HG03354 (cell line): ENCODE measurements around the gene DSCAM.

ENCODE experiments used
- ATAC-seq: cut with Tn5 transposase; IDR thresholded peaks from one replicate; pipeline ENCODE4 v1.9.1; 2021; ENCODE audit warnings: mild to moderate bottlenecking; ENCODE audit not compliant: unreplicated experiment, poor library complexity, severe bottlenecking

DSCAM gene

DNA sequence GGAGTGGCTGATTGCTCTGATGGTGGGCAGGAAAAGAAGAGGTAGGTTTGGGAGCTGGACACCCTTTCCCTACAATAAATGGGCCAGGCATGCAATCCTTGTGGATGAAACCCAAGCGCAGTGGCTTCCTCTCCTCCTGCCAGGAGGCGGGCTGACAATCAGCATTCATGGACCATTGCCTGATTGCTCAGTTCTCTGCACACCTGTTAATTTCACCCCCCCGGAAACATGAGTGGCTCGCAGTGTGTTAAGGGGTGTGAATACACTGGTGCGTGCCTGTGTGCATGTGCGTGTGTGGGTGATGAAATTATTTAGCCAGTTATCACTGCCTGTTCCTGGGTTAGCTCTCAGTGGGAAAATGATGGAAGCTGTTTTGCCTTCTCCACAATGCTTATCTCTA lies 669.0 kb downstream of the DSCAM start:
- ATAC-seq = no peak

DNA sequence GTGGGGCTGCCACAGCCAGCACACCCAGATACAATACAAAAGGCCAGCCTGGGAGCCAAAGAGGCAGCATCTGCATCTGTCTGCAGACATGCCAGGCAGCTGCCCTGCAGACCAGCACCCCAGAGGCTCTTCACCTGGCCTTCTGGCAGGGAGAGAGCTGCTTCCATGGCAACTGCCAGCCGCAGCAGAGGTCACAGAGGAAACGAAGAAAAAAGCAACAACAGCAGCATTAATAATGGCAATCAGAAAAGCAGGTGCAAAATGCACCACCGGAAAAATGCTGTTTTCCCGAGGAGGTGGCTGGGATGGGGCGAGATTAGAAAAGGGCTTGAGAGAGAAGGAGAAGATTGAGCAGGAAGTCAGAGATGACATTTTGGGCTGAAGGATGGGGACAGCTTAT lies 670.2 kb downstream of the DSCAM start:
- ATAC-seq = no peak

DNA sequence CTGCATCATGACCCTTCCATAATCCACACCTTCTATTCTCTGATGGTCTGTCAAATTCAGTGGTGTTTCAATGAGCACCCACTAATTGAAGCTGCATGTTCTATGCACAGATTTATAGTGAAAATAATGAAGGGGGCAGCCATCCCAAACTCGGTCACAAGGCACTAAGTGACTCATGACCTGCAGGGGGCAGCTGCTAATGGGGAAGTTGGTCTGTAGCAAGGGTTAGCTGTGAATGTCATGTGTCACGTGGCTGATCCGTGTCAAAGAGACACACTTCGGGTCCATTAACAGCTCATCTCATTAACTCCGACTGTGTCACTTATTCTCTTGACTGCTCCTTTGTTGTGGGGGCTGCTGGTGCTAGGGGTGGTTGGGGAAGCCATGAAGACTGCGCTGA lies 673.1 kb downstream of the DSCAM start:
- no peak for ATAC-seq

DNA sequence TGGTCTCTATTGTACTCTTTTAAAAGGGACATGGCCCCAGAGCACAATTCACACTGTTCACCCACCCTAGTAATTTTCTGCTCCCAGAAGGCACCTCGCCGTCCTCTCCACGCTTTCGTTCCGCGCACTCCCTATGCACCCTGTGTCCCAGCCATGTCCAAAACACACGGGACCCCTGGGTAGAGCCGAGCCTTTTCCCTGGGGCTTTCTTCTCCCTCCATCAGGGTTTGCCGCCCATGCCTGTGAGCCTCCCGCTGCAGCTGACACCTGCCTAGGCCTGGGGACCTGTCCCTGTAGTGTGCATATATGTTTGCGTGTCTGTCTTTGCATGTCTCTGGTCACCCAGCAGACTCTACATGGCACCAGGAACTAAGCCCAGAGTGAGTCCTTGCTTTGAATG lies 677.0 kb downstream of the DSCAM start:
- no peak for ATAC-seq

DNA sequence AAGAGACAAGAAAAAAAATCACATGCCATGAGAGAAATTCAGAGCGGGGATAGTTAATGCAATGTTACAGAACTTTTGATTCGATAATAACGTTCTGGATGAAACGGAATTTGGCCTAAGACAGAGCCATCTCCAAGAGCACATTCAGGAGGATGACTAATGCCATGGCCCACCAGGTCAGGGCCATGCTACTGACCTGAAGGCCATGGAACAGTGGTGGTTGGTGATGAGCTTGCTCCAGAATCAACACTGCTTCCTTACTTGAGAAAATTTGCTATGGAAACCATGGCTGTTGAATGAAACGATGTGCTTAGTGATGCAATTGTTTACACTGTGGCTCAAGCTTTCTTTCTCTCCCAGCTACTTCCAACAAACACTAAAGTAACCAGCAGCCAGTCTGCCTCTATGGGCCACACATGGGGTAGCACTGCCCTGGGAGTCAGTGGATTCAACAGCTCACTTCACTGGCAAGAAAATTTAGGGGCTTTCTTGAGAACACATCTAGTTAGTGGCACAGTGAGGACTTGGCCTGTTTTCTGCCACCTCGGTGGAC lies 680.6 kb downstream of the DSCAM start:
- ATAC-seq = no peak

DNA sequence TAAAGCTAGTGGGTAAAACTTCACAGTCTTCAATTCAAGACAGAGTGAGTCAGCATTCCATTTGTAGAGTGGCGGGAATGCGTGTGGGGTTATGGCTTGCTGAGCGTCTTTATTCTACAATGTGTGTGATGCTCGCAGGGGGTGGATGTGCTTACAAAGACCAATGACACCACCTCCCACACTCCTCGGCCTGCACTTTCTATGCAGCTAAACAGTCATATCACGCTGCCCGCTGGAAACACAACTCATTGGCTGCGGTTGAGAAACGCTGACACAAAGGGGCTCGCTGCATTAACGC lies 681.2 kb downstream of the DSCAM start:
- no peak for ATAC-seq

DNA sequence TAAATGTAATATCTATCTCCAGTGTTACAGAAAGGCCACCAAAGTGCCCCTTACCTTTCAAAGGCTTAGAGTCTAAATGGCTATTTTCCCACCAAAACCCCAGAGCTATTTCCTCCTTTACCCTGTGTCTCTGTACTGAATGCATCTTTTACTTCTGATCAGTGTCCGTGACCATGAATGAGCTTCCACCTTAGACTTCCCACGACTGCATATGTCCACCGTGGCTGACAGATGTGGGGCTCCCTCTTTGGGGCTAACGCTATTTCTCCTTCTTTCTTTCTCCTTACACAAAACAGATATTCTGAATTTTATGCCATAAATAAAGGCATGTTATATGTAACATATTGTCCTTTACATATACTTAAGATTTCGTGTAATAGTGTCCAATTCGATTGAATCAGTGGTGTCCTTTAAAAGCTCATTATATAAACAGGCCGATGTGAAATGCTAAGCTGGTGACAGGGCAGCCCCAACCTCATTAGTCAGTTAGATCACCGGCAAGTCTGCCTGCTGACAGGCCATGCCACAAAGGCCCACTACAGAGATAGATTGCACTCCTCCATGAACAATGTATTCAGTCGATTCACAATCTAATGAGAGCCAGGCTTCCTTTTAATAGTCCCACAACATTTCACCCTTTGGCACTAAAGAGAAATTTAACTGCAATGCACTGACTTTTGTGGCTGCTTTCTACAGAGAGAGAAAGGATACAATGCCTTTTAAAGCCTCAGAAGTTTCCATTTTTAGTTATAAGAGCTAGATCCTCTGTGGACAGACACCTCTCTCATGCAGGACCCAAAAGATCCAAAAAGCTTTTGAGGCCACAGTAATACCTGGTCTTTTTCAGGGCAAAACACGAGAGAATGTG lies 681.8 kb downstream of the DSCAM start:
- no peak for ATAC-seq

DNA sequence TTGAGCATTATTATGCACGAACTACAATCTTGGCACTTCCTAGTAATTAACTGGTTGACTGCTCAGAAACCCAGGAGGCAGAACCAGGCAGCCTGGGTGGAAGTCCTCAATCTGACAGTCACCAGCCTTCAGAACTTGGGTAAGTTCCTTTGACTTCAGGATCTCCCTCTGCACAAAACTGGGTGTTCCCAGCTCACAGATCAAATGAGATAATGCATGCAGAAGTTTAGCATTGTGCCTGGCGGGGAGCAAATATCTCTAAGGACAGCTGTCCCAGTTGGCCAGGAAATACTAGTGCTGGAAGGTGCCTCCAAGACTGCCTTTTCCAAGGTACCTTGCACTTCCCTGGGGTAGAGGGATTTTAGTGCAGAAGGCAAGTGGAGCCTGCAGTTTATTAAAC lies 684.9 kb downstream of the DSCAM start:
- no peak for ATAC-seq

DNA sequence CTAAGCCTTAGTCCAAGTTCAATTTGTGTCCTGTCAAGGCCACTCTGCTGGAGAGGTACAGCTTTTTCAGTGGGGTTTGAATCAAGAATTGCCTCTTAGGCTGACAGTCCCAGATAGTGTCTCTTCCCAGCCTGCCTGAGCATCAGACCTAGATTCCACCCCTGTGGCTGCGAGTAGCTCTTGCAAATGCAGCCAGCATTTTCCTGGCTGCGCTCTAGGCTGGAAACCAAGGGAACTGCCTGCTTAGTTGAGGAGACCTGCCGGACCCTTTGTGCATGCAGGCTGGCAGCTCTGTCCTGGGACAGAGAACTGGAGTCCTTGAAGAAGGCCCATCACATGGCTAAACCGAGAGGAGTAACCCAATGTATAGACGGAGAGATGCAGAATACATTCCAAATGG lies 686.0 kb downstream of the DSCAM start:
- no peak for ATAC-seq

DNA sequence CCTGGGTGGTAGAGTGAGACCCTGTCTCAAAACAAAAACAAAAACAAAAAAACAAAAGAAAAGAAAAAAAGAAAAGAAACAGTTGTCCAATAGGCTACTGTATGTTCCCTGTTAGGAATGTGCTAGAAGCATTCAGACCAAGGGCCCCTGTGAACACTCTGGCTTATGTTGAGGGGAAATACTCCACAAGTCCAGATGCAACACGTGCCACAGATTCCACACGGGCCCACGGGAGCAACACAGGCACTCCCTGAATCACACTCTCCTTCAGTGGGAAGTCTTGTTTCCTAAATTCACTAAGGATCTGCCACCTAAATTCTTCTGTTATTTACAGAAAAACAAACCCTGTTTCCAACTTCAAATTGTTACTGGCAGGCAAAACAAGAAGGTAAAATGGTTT lies 688.6 kb downstream of the DSCAM start:
- ATAC-seq = no peak

DNA sequence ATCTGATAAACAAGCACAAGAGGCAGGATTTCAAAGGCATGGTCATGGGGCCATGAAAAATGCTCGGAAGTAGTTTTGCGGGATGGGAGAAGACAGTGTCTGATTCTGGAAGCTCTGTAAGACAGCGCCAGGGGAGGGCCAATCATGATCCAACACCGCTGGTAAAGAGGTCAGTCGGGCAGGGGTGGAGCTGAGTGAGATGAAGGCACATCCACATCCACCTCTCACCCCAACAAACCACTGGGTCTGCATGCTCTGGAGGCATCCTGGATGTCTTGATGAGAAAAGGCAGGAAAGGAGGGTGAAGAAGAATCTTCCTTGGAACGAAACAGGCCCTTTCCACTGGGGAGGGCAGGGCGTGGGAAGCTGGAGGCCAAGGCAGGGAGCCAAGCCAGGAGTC lies 691.4 kb downstream of the DSCAM start:
- no peak for ATAC-seq

DNA sequence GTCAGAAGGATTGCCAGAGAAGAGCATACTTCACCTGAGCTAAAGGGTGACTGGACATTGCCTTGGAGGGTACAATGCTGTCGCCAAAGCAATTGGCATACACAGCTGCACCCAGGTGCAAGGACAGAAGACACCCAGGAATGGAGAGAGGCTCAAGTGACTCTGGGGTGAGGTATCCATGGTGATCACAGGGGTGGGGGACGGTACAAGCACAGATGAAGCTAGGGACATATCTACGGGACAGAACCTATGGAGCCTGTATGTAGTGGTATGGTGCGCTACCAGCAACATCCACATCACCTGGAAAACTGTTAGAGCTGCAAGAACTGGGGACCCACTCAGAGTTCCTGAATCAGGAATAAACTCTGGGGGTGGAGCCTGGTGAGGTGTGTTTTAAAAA lies 693.6 kb downstream of the DSCAM start:
- no peak for ATAC-seq

DNA sequence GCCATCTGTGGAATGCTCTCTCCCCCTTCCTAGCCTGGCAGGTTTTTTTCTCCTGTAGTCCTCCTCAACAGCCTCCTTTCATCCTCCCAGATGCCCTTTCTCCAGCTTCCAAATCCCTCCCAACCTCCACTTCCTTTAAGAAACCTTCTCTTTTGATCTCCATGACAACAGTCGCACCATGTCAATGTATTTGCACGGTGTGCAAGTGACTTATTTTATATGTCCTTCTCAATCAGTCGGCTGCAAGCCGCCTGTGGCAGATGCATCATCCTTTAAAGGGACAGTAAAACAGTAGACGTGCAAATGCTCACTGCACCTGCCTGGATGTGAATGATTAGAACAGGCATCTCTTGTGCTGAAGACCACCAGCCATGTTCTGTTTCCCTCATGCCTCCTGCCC lies 694.5 kb downstream of the DSCAM start:
- ATAC-seq = no peak

DNA sequence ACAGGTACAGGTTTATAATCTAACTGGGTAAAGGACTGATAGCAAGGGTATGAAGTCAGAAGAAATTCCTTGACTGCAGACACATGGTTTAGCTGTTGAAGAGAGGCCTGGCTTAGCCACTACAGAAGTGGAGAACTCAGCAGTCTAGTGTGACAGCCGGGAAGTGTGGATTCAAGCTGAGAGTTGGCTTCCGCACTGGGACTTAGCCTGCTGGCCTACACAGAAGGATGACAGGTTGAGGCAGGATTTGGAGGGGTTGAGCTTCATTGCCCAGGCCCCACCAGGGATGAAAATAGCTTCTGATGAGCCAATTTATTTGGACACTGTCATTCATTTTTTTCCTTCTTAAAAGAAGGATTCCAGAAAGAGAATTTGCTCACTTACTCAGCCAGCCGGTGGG lies 695.3 kb downstream of the DSCAM start:
- no peak for ATAC-seq

DNA sequence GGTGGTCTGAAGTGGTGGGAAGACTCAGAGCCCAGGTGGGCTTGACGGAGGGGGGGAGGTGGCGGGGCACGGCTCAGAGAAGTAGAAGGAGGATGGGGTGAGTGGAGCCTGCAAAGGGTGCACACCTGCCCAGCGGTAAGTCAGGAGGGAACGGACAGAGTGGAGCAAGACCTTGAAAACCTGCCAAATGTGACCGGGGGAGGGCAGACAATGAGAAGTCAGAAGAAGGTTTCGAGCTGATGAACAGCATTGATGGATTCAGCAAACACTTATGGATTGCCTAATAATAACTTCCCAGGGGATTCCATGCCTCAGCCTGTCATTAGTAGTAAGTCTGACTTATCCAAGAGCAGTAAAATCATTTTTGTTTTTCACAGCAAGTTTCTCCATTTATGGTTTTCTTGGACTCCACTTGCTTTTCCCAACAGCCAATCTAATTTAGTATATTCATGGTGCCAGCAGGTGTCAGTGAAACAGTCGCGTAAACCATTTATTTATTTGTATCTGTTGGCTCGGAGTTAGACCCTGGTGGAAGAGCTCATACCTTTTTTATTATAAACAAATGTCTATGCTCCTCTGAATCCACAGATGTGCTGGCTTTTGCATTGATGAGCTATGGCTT lies 700.6 kb downstream of the DSCAM start:
- no peak for ATAC-seq

DNA sequence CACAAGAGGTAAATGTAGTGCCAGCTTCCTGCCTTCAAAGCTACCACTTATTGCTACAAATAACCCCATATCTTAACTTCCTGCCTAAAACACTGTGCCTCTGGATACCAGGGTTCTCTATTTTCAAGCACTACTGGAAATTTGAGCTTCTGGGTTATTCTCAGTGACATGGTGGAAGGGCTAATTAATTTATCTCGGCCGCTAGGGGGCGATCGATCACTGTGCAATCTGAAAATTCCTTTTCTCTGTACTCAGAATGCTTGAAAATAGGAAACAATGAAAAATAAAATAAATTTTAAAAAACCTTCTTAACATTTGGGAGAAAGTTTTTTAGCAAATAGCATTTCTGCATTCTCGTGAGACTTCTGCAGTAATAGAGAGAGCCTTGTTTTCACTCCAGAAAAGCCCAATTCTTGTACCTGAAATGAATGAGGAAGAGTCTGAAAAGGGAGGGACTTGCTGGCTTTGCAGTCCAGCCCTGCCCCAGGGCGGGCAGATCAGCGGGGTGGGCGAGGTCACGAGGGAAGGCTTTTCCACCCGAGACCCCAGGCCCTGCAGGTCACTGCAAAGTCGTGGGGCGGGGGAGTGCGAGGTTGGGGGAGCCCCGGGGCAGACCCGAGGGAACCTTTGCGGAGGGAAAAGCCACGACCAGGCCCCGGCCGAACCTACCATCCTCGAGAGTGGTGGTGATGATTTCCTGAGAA lies 703.0 kb downstream of the DSCAM start:
- no peak for ATAC-seq

DNA sequence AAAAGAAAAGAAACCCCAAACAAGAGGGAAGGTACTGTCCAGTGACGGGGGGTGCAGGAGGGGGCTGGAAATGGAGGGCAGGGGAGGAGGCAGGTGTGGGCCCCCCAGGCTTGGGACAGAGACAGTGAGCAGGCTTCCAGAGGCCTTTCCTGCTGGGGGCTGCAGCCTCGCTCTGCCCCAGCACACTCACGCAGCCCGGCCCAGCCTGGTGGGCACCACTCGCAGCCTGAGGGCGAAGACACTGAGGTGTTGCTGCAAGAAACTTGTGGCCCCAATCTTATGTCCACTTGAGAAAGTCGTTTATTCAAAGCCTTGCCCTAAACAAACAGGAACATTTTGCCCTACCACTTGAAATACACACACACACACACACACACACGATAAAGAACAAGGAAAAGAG lies 705.3 kb downstream of the DSCAM start:
- no peak for ATAC-seq

DNA sequence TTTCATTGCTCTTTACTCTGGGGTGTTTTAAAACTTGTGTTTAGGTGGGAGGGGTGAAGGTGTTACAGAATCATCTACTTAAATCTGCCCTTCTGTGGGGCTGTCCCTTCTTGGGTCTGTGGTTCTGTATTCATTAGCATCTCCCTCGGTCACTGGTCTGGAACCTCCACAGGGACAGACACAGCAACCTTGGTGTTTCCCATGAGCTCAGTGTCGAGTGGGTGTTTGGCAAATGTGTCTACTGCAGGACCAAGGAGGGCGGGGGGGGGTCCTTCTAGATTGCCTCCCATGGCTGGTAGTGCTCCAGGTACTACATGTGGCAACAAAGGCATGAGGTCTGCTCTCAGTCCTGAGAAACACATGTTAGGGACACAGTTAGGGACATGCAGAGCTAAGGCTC lies 706.3 kb downstream of the DSCAM start:
- ATAC-seq = no peak

DNA sequence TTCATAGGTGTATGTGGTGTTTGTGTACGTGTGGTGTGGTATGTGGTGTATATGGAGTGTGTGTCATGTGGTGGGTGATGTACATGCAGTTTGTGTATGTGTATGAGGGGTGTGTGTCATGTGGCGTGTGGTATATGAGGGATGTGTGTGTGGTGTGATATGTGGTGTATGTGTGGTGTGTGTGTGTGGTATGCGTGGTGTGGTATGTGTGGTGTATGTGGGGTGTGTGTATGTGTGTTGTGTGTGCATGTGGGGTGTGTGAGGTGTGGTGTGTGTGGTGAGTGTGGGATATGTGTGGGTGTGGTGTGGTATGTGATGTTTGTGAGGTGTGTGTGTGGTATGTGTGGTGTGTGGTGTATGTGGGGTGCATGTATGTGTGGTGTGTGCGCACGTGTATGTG lies 707.3 kb downstream of the DSCAM start:
- no peak for ATAC-seq

DNA sequence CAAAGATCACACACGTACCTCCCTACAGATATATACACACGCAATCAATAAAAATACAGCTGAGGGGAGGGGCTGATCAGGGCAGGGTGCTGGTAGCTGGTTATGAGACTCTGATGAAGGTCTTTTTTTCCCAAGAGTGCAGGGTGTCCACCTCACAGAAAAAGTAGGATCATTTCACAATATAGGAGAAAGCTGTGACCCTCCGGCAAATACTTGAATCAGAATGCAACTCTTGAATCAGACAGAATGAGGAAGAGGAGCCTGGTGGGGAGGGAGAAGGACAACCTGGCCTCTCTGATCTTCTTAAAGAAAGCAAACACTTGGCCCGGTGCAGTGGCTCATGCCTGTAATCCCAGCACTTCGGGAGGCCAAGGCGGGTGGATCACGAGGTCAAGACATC lies 710.4 kb downstream of the DSCAM start:
- ATAC-seq = no peak
